Effector memory CD8-positive, alpha-beta T cell (primary cell): ENCODE measurements around the gene HDAC8.
"Not testable (repeated sequence)": the region's sequence is repeated elsewhere in the genome, so short reads cannot be mapped to it uniquely, and the experiment has no call there.

Experiments
- ATAC-seq: fragments of 150-1000 bp; cut with Tn5 transposase; replicated peaks from 2 replicates; pipeline ENCODE4 v1.10.0; 2021; ENCODE audit warnings: mild to moderate bottlenecking, moderate library complexity
- DNase-seq, 3 experiments: peaks; one replicate each; pipeline ENCODE4 v3.0.0; 2021
- H3K27ac Mint-ChIP-seq, 2 donors: one replicate each; pipeline ENCODE4 v1.8.0; 2022; ENCODE audit warnings: mild to moderate bottlenecking in 2 of 2, mixed read lengths in 2 of 2, moderate library complexity in 2 of 2
- H3K27me3 Mint-ChIP-seq, 2 donors: one replicate each; pipeline ENCODE4 v1.8.0; 2022; ENCODE audit warnings: mixed read lengths in 2 of 2
- H3K36me3 Mint-ChIP-seq: one replicate; pipeline ENCODE4 v1.8.0; 2022; ENCODE audit warnings: mild to moderate bottlenecking, moderate library complexity, mixed read lengths; ENCODE audit not compliant: insufficient read depth
- H3K4me1 Mint-ChIP-seq, 2 donors: one replicate each; pipeline ENCODE4 v1.8.0; 2022; ENCODE audit warnings: low read depth in 2 of 2, mixed read lengths in 2 of 2
- H3K4me3 Mint-ChIP-seq, 2 donors: one replicate each; pipeline ENCODE4 v1.8.0; 2022; ENCODE audit warnings: mild to moderate bottlenecking in 2 of 2, mixed read lengths in 2 of 2, moderate library complexity in 2 of 2
- H3K9me3 Mint-ChIP-seq, 2 donors: one replicate each; pipeline ENCODE4 v1.8.0; 2022; ENCODE audit warnings: mixed read lengths in 2 of 2

Gene HDAC8

GRCh38 chrX:72568406-72569092, 4.1 kb downstream of the HDAC8 start:
- Mint-ChIP-seq H3K4me1 (peaks cover 4% of the 10 kb centered on the region in 2 donors), H3K27ac (no peak overlapping the region), H3K4me3 (no peak overlapping the region), H3K36me3 (peaks cover 19% of the 10 kb centered on the region), H3K27me3 (no peaks in the 10 kb centered on the region), H3K9me3 (no peaks in the 10 kb centered on the region)
- DNase-seq: no peak
- no peak for ATAC-seq

- H3K4me3 Mint-ChIP-seq: no peak overlapping the region
- H3K4me1 Mint-ChIP-seq: peaks cover 0 to 8% of the 10 kb centered on the region in 2 donors
- H3K9me3 Mint-ChIP-seq: no peaks in the 10 kb centered on the region
- H3K36me3 Mint-ChIP-seq: peaks cover 20% of the 10 kb centered on the region
- H3K27ac Mint-ChIP-seq: no peak overlapping the region
- H3K27me3 Mint-ChIP-seq: no peaks in the 10 kb centered on the region
- no peak for ATAC-seq
- no peak for DNase-seq
These were observed 6.2 kb downstream of the HDAC8 start for GRCh38 chrX:72566448-72566847.

- Mint-ChIP-seq H3K36me3 (peaks cover 12% of the 10 kb centered on the region), H3K4me1 (peaks cover 10 to 21% of the 10 kb centered on the region in 2 donors)
- H3K27me3 Mint-ChIP-seq, H3K4me3 Mint-ChIP-seq, DNase-seq, H3K9me3 Mint-ChIP-seq, H3K27ac Mint-ChIP-seq, ATAC-seq: not testable (repeated sequence)
These were observed 13.0 kb downstream of the HDAC8 start for GRCh38 chrX:72559655-72560054.

- H3K36me3 Mint-ChIP-seq: peaks cover 3% of the 10 kb centered on the region
- H3K9me3 Mint-ChIP-seq: no peaks in the 10 kb centered on the region
- peaks cover 10% of the 10 kb centered on the region in 2 donors for H3K4me1 Mint-ChIP-seq
- no peaks in the 10 kb centered on the region for H3K27me3 Mint-ChIP-seq
- no peak overlapping the region for H3K27ac Mint-ChIP-seq
- DNase-seq: no peak
- no peak overlapping the region for H3K4me3 Mint-ChIP-seq
- no peak for ATAC-seq
These were observed 18.0 kb downstream of the HDAC8 start for GRCh38 chrX:72554448-72555140.

- H3K4me3 Mint-ChIP-seq, DNase-seq, H3K9me3 Mint-ChIP-seq, H3K4me1 Mint-ChIP-seq, H3K27ac Mint-ChIP-seq, H3K27me3 Mint-ChIP-seq, H3K36me3 Mint-ChIP-seq: not testable (repeated sequence)
- ATAC-seq: peak; percentile 41
These were observed 20.2 kb downstream of the HDAC8 start for GRCh38 chrX:72552443-72552842.

GRCh38 chrX:72545990-72546389, 26.7 kb downstream of the HDAC8 start:
- no peak for DNase-seq
- Mint-ChIP-seq H3K4me3 (no peak overlapping the region), H3K36me3 (no peaks in the 10 kb centered on the region)

GRCh38 chrX:72540318-72540717, 32.3 kb downstream of the HDAC8 start:
- no peak overlapping the region for H3K27ac Mint-ChIP-seq
- H3K4me1 Mint-ChIP-seq: peaks cover 4 to 22% of the 10 kb centered on the region in 2 donors
- DNase-seq (no peak), ATAC-seq (no peak)
- no peak overlapping the region for H3K4me3 Mint-ChIP-seq
- H3K36me3 Mint-ChIP-seq: no peaks in the 10 kb centered on the region
- no peaks in the 10 kb centered on the region for H3K9me3 Mint-ChIP-seq
- H3K27me3 Mint-ChIP-seq: no peaks in the 10 kb centered on the region

More at GRCh38 chrX:72545990-72546389, 26.7 kb downstream of the HDAC8 start:
- no peak overlapping the region for H3K27ac Mint-ChIP-seq
- no peaks in the 10 kb centered on the region for H3K9me3 Mint-ChIP-seq
- peaks cover 6 to 20% of the 10 kb centered on the region in 2 donors for H3K4me1 Mint-ChIP-seq
- no peaks in the 10 kb centered on the region for H3K27me3 Mint-ChIP-seq
- ATAC-seq: no peak

- Mint-ChIP-seq H3K36me3 (no peaks in the 10 kb centered on the region), H3K4me1 (peaks cover 4 to 19% of the 10 kb centered on the region in 2 donors), H3K4me3 (no peak overlapping the region), H3K9me3 (no peaks in the 10 kb centered on the region), H3K27ac (no peak overlapping the region), H3K27me3 (no peaks in the 10 kb centered on the region)
- ATAC-seq (no peak), DNase-seq (no peak)
These were observed 32.8 kb downstream of the HDAC8 start for GRCh38 chrX:72539822-72540221.

- Mint-ChIP-seq H3K9me3 (no peaks in the 10 kb centered on the region), H3K27ac (no peak overlapping the region), H3K27me3 (no peaks in the 10 kb centered on the region), H3K4me1 (peaks cover 0 to 11% of the 10 kb centered on the region in 2 donors), H3K36me3 (no peaks in the 10 kb centered on the region), H3K4me3 (no peak overlapping the region)
- DNase-seq (no peak), ATAC-seq (no peak)
These were observed 36.1 kb downstream of the HDAC8 start for GRCh38 chrX:72536542-72536941.

- no peaks in the 10 kb centered on the region for H3K9me3 Mint-ChIP-seq
- H3K4me1 Mint-ChIP-seq: no peaks in the 10 kb centered on the region
- DNase-seq (no peak), ATAC-seq (no peak)
- no peak overlapping the region for H3K4me3 Mint-ChIP-seq
- H3K36me3 Mint-ChIP-seq: no peaks in the 10 kb centered on the region
- H3K27ac Mint-ChIP-seq: no peak overlapping the region
- H3K27me3 Mint-ChIP-seq: no peaks in the 10 kb centered on the region
These were observed 40.3 kb downstream of the HDAC8 start for GRCh38 chrX:72532366-72532765.

GRCh38 chrX:72526534-72527508, 45.8 kb downstream of the HDAC8 start:
- ATAC-seq (no peak), DNase-seq (no peak)
- Mint-ChIP-seq H3K27ac (no peak overlapping the region), H3K4me3 (no peak overlapping the region), H3K4me1 (peaks cover 11 to 13% of the 10 kb centered on the region in 2 donors), H3K9me3 (no peaks in the 10 kb centered on the region), H3K36me3 (no peaks in the 10 kb centered on the region), H3K27me3 (no peaks in the 10 kb centered on the region)

- ATAC-seq (no peak), DNase-seq (no peak)
- Mint-ChIP-seq H3K9me3 (no peaks in the 10 kb centered on the region), H3K27me3 (no peaks in the 10 kb centered on the region), H3K4me1 (peaks cover 3 to 8% of the 10 kb centered on the region in 2 donors), H3K36me3 (no peaks in the 10 kb centered on the region), H3K27ac (no peak overlapping the region), H3K4me3 (no peak overlapping the region)
These were observed 73.9 kb downstream of the HDAC8 start for GRCh38 chrX:72498782-72499181.

- no peak for ATAC-seq
- Mint-ChIP-seq H3K27ac (no peak overlapping the region), H3K9me3 (no peaks in the 10 kb centered on the region), H3K4me3 (no peak overlapping the region), H3K27me3 (no peaks in the 10 kb centered on the region), H3K4me1 (peaks cover 3 to 5% of the 10 kb centered on the region in 2 donors), H3K36me3 (no peaks in the 10 kb centered on the region)
- DNase-seq: no peak
These were observed 77.6 kb downstream of the HDAC8 start for GRCh38 chrX:72495046-72495445.
